Endodermal cell (in vitro differentiated cells): ENCODE results near the gene FANK1. TPM values are rescaled to one million over a fixed set of nuclear protein-coding genes. Genes with fewer than 3 reads are reported as not detected.
"Not testable (repeated sequence)": the region's sequence is repeated elsewhere in the genome, so short reads cannot be mapped to it uniquely, and the experiment has no call there.

Experiments
- DNase-seq: peaks from one replicate; pipeline ENCODE4 v3.0.0-alpha.2; 2017
- H3K27ac ChIP-seq: 2 replicates; pipeline ENCODE4 v1.5.1; 2013; ENCODE audit warnings: mild to moderate bottlenecking, low read depth, low read length, moderate library complexity
- H3K27me3 ChIP-seq: 2 replicates; pipeline ENCODE4 v1.6.1; 2013; ENCODE audit warnings: mild to moderate bottlenecking, low read length, moderate library complexity; ENCODE audit not compliant: insufficient read depth, control insufficient read depth, poor library complexity, severe bottlenecking
- H3K36me3 ChIP-seq: 2 replicates; pipeline ENCODE4 v1.7.0; 2013; ENCODE audit warnings: mild to moderate bottlenecking, low read length, moderate library complexity; ENCODE audit not compliant: control insufficient read depth, insufficient read depth
- H3K4me1 ChIP-seq: one replicate; pipeline ENCODE4 v1.7.0; 2013; ENCODE audit warnings: low read length; ENCODE audit not compliant: control insufficient read depth, insufficient read depth
- H3K4me3 ChIP-seq: 2 replicates; pipeline ENCODE4 v1.5.1; 2013; ENCODE audit warnings: mild to moderate bottlenecking, low read length, moderate library complexity
- H3K9ac ChIP-seq: 2 replicates; pipeline ENCODE4 v1.6.1; 2013; ENCODE audit warnings: mild to moderate bottlenecking, low read length, moderate library complexity; ENCODE audit not compliant: poor library complexity, severe bottlenecking; ENCODE audit errors: extremely low read depth
- H3K9me3 ChIP-seq: 2 replicates; pipeline ENCODE4 v1.6.1; 2013; ENCODE audit warnings: mild to moderate bottlenecking, low read length, moderate library complexity; ENCODE audit not compliant: control insufficient read depth
- H3K27ac Mint-ChIP-seq: 2 replicates; pipeline ENCODE4 v1.8.0; 2020; ENCODE audit warnings: mixed read lengths
- H3K27me3 Mint-ChIP-seq: 2 replicates; pipeline ENCODE4 v1.8.0; 2021; ENCODE audit warnings: mild to moderate bottlenecking, mixed read lengths; ENCODE audit not compliant: insufficient read depth
- H3K36me3 Mint-ChIP-seq: 2 replicates; pipeline ENCODE4 v1.8.0; 2020; ENCODE audit warnings: low read depth, mixed read lengths
- H3K4me1 Mint-ChIP-seq: 2 replicates; pipeline ENCODE4 v1.8.0; 2020; ENCODE audit warnings: mixed read lengths
- H3K4me3 Mint-ChIP-seq: 2 replicates; pipeline ENCODE4 v1.8.0; 2020; ENCODE audit warnings: mild to moderate bottlenecking, moderate library complexity, mixed read lengths
- H3K9me3 Mint-ChIP-seq: 2 replicates; pipeline ENCODE4 v1.8.0; 2020; ENCODE audit warnings: mild to moderate bottlenecking, mixed read lengths
- WGBS, 2 experiments: methylation state at CpG; one replicate each; pipeline versions ENCODE4 v1.1.5 to v1.1.7; 2013; ENCODE audit warnings: missing lambda C conversion rate in 2 of 2, mixed read lengths in 1 of 2; ENCODE audit not compliant: insufficient coverage in 1 of 2, insufficient read length in 1 of 2; 5-methylcytosine and 5-hydroxymethylcytosine counted together
- total RNA-seq, 2 donors: library from RNA; stranded (reverse); fragmentation: NEBNext Ultra II Directional in 1 of 2; extraction: Animal tissue kit (Norgen Biotek cat#: 25700) in 1 of 2; gene quantifications; 2 replicates in 1 of 2; 3 replicates in 1 of 2; pipeline ENCODE4 v1.2.1, GENCODE V29; 2021
- TF ChIP-seq, protein P1 (sequence below): fragments of 200-600 bp; sonication (generic); conservative IDR thresholded peaks from 2 replicates; pipeline ENCODE4 v1.5.0; 2021; ENCODE audit warnings: antibody characterized with exemption, mild to moderate bottlenecking

The FANK1 gene
- total RNA-seq, 2 donors from 2014 or later: 7.7 to 10.0 TPM

DNA sequence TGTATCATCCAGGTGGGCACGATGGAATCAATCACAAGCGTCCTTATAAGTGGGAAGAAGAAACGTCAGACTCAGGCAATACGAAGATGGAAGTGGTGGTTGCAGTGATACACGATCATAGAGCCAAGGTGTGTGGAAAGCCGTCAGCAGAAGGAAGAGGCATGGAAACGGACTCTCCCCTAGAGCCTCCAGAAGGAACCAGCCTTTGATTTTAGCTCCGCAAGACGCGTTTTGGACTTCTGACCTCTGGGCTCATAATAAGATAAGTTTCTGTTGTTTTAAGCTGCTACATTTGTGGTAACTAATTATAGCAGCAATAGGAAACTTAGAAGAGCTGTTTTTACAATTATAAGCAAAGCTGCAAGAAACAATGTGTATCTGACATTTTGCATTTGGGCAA is 14.8 kb downstream of the FANK1 start:
- no peak for DNase-seq
- TF ChIP-seq, protein P1, sequence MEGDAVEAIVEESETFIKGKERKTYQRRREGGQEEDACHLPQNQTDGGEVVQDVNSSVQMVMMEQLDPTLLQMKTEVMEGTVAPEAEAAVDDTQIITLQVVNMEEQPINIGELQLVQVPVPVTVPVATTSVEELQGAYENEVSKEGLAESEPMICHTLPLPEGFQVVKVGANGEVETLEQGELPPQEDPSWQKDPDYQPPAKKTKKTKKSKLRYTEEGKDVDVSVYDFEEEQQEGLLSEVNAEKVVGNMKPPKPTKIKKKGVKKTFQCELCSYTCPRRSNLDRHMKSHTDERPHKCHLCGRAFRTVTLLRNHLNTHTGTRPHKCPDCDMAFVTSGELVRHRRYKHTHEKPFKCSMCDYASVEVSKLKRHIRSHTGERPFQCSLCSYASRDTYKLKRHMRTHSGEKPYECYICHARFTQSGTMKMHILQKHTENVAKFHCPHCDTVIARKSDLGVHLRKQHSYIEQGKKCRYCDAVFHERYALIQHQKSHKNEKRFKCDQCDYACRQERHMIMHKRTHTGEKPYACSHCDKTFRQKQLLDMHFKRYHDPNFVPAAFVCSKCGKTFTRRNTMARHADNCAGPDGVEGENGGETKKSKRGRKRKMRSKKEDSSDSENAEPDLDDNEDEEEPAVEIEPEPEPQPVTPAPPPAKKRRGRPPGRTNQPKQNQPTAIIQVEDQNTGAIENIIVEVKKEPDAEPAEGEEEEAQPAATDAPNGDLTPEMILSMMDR: no peak
- no peaks in the 10 kb centered on the region for H3K36me3 ChIP-seq
- H3K27ac Mint-ChIP-seq: no peak overlapping the region
- H3K4me3 Mint-ChIP-seq: no peak overlapping the region
- WGBS, 2 experiments: 93 to 94% methylated on average over 7 to 10 of the region's 10 CpGs
- peaks cover 19% of the 10 kb centered on the region for H3K36me3 Mint-ChIP-seq
- no peaks in the 10 kb centered on the region for H3K9me3 ChIP-seq
- no peak overlapping the region for H3K4me3 ChIP-seq
- H3K4me1 Mint-ChIP-seq: peaks cover 22% of the 10 kb centered on the region
- no peak overlapping the region for H3K9ac ChIP-seq
- peaks cover 14% of the 10 kb centered on the region for H3K9me3 Mint-ChIP-seq
- no peaks in the 10 kb centered on the region for H3K27me3 ChIP-seq
- H3K27ac ChIP-seq: no peak overlapping the region
- H3K27me3 Mint-ChIP-seq: peaks cover 4% of the 10 kb centered on the region
- H3K4me1 ChIP-seq: no peaks in the 10 kb centered on the region

DNA sequence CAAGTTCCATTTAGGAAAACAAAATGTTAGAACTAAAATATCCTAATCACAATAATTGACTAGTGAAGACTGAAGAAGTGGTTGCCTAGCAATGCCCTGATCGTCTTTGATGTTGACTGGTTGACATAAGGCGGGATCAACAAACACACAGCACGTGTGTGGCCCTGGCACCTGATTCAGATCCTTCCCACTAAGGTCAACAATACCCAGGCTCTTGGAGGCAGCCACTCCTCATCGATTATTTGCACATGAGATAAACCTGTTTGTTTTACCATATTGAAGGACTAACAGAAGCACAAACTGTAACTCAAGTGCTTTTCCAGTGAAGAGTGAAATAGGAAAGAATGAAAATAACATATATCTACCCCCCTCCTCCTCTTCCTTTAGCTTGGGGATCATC is 15.6 kb downstream of the FANK1 start:
- Mint-ChIP-seq H3K36me3 (peaks cover 17% of the 10 kb centered on the region), H3K27ac (no peak overlapping the region), H3K4me3 (no peak overlapping the region), H3K4me1 (peaks cover 22% of the 10 kb centered on the region), H3K9me3 (peaks cover 14% of the 10 kb centered on the region), H3K27me3 (peaks cover 4% of the 10 kb centered on the region)
- DNase-seq: no peak
- no peak overlapping the region for H3K27ac ChIP-seq
- TF ChIP-seq, protein P1: no peak
- H3K4me1 ChIP-seq: no peaks in the 10 kb centered on the region
- no peak overlapping the region for H3K4me3 ChIP-seq
- 76 to 81% methylated on average over 3 to 4 of the region's 4 CpGs for WGBS, 2 experiments
- no peaks in the 10 kb centered on the region for H3K36me3 ChIP-seq
- H3K27me3 ChIP-seq: no peaks in the 10 kb centered on the region
- no peak overlapping the region for H3K9ac ChIP-seq
- H3K9me3 ChIP-seq: no peaks in the 10 kb centered on the region

DNA sequence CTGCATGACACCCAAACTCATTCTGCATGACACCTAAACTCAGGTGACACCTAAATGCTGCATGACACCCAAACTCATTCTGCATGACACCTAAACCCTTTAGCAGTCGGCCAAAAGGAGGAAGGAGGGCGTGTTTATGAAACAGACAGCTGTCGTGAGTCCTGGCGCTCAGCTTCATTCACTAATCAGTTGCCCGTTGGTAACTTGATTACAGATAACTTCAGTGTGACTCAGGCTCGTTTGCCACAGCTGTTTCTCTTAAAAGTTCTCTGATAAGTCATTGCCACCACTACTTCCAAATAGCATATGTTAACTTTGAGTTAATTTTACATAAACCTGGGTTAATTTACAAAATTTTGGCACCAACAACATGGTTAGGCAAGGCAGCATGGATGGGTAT is 16.9 kb downstream of the FANK1 start:
- WGBS, 2 experiments: 84 to 88% methylated on average over 4 to 6 of the region's 6 CpGs
- H3K4me3 Mint-ChIP-seq, H3K36me3 ChIP-seq, H3K27ac Mint-ChIP-seq, H3K4me1 ChIP-seq, H3K27me3 ChIP-seq, H3K36me3 Mint-ChIP-seq, H3K4me3 ChIP-seq, H3K27ac ChIP-seq, DNase-seq, H3K27me3 Mint-ChIP-seq, H3K9me3 ChIP-seq, H3K9ac ChIP-seq: not testable (repeated sequence)
- Mint-ChIP-seq H3K9me3 (peaks cover 12% of the 10 kb centered on the region), H3K4me1 (peaks cover 22% of the 10 kb centered on the region)

DNA sequence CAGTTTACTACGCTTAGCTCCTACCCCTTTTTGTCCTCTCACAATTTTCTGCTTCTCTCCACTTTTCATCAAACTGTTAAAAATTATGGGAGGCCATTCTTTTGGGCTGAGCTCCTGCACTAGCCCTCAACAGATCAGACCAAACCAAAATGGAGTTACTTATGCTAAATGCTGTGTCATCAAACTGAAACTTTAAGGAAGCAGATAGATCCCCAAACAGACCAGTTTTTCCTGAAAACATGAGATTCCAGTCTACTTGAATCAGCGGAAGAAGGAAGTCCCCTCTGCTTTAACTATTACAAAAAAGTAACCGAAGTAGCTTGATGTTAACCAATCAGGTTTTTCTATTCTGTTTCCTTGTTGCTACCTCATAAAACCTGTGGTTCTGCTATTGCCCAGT is 20.6 kb downstream of the FANK1 start:
- WGBS, 2 experiments: 87 to 100% methylated on average over 1 to 3 of the region's 3 CpGs
- peaks cover 2% of the 10 kb centered on the region for H3K36me3 Mint-ChIP-seq
- H3K27me3 ChIP-seq: no peaks in the 10 kb centered on the region
- no peak overlapping the region for H3K27ac ChIP-seq
- TF ChIP-seq, protein P1: no peak
- H3K9ac ChIP-seq: no peak overlapping the region
- peaks cover 12% of the 10 kb centered on the region for H3K4me1 Mint-ChIP-seq
- no peak overlapping the region for H3K27ac Mint-ChIP-seq
- no peak overlapping the region for H3K4me3 Mint-ChIP-seq
- peaks cover 4% of the 10 kb centered on the region for H3K27me3 Mint-ChIP-seq
- no peak overlapping the region for H3K4me3 ChIP-seq
- no peaks in the 10 kb centered on the region for H3K36me3 ChIP-seq
- peaks cover 7% of the 10 kb centered on the region for H3K9me3 Mint-ChIP-seq
- DNase-seq: no peak
- H3K4me1 ChIP-seq: no peaks in the 10 kb centered on the region
- H3K9me3 ChIP-seq: peaks cover 5% of the 10 kb centered on the region

DNA sequence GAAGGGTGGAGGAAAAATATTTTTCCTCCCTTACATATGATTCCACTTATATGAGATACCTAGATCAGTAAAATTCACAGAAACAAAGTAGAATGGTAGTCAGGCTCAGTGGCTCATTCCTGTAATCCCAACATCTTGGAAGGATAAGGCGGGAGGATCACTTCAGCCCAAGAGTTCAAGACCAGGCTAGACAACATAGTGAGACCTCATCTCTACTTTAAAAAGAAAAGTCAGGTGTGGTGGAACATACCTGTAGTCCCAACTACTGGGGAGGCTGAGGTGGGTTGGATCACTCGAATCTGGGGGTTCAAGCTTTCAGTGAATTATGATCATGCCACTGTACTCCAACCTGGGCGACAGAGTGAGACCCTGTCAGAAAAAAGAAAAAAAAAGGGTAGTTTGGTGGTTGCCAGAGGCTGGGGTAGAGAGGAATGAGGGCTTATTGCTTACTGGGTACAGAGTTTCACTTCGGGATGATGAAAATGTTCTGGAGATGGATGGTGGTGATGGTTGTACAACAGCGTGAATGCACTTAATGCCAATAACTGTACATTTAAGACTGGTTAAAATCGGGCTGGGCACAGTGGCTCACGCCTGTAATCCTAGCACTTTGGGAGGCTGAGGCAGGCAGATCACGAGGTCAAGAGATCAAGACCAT is 21.5 kb downstream of the FANK1 start:
- 73 to 89% methylated on average over 2 to 8 of the region's 8 CpGs for WGBS, 2 experiments
- H3K36me3 Mint-ChIP-seq, DNase-seq, H3K4me1 Mint-ChIP-seq, H3K4me3 ChIP-seq, H3K27me3 ChIP-seq, H3K27me3 Mint-ChIP-seq, H3K9ac ChIP-seq, H3K27ac Mint-ChIP-seq, H3K4me1 ChIP-seq, H3K9me3 Mint-ChIP-seq, H3K36me3 ChIP-seq, H3K27ac ChIP-seq, H3K4me3 Mint-ChIP-seq, H3K9me3 ChIP-seq: not testable (repeated sequence)
